D341Med (cell line): Measurements from ENCODE around the gene ACOT6.
"Not testable (repeated sequence)": the region's sequence is repeated elsewhere in the genome, so short reads cannot be mapped to it uniquely, and the experiment has no call there.

Experiments
- DNase-seq: peaks from one replicate; pipeline ENCODE4 v3.0.0; 2012; ENCODE audit warnings: low spot score

The ACOT6 gene

GRCh38 chr14:73599499-73599898, 12.8 kb upstream of the ACOT6 start:
- DNase-seq = no peak

GRCh38 chr14:73602994-73603393, 9.3 kb upstream of the ACOT6 start:
- no peak for DNase-seq

GRCh38 chr14:73606271-73606670, 6.0 kb upstream of the ACOT6 start:
- DNase-seq = no peak

GRCh38 chr14:73607241-73607640, 5.1 kb upstream of the ACOT6 start:
- DNase-seq = no peak

- DNase-seq = no peak
Measured at GRCh38 chr14:73610687-73611086, 1.6 kb upstream of the ACOT6 start.

GRCh38 chr14:73613046-73613383, 698 bp downstream of the ACOT6 start:
- DNase-seq = no peak

GRCh38 chr14:73613419-73613963, 1.2 kb downstream of the ACOT6 start:
- DNase-seq = no peak

GRCh38 chr14:73616831-73617230, 4.5 kb downstream of the ACOT6 start:
- DNase-seq = no peak

- DNase-seq = no peak
Measured at GRCh38 chr14:73619524-73619923, 7.2 kb downstream of the ACOT6 start.

- no peak for DNase-seq
Measured at GRCh38 chr14:73620268-73620667, 8.0 kb downstream of the ACOT6 start.

GRCh38 chr14:73623504-73624054, 11.3 kb downstream of the ACOT6 start:
- DNase-seq = no peak

- DNase-seq = no peak
Measured at GRCh38 chr14:73625706-73626105, 13.4 kb downstream of the ACOT6 start.

- no peak for DNase-seq
Measured at GRCh38 chr14:73627151-73627558, 14.8 kb downstream of the ACOT6 start.

- no peak for DNase-seq
Measured at GRCh38 chr14:73630009-73630780, 17.9 kb downstream of the ACOT6 start.

GRCh38 chr14:73633116-73634010, 21.0 kb downstream of the ACOT6 start:
- DNase-seq = peak; percentile 59

- DNase-seq = peak; percentile 34
Measured at GRCh38 chr14:73634011-73634833, 21.9 kb downstream of the ACOT6 start.

- DNase-seq = not testable (repeated sequence)
Measured at GRCh38 chr14:73636355-73636754, 24.0 kb downstream of the ACOT6 start.

- no peak for DNase-seq
Measured at GRCh38 chr14:73637830-73638229, 25.5 kb downstream of the ACOT6 start.

GRCh38 chr14:73640796-73641365, 28.6 kb downstream of the ACOT6 start:
- DNase-seq = no peak

- peak; percentile 99 for DNase-seq
Measured at GRCh38 chr14:73644531-73645247, 32.4 kb downstream of the ACOT6 start, which contains the start of gene DNAL1. Gene DNAL1 (plus strand): TSS chr14:73644986. CDS start chr14:73645040, 54 bp downstream.

GRCh38 chr14:73645248-73645610, 32.9 kb downstream of the ACOT6 start:
- DNase-seq = no peak
